GM12878 (cell line): ENCODE data around the gene LPIN1. TPM values are rescaled to one million over a fixed set of nuclear protein-coding genes. Genes with fewer than 3 reads are reported as not detected.
"Not testable (repeated sequence)": the region's sequence is repeated elsewhere in the genome, so short reads cannot be mapped to it uniquely, and the experiment has no call there.

Experiments
- ATAC-seq: fragments of 200-7000 bp; cut with Tn5 transposase; 3 replicates; pipeline ENCODE4 v1.9.1; 2020; ENCODE audit warnings: mild to moderate bottlenecking, moderate library complexity
- BruUV-seq: library from RNA; stranded (reverse); fragments of 400-500 nt; replicated peaks from 2 replicates; lab custom pipeline; 2021; lab: Mats Ljungman, UMichigan
- CTCF ChIA-PET: fragments of 300-600 bp; sonication (Branson Sonifier 250); formaldehyde crosslinking; extraction: SDS; loops from one replicate; lab custom pipeline; 2021; ENCODE audit warnings: inconsistent platforms; lab: Yijun Ruan, JAX
- POLR2A ChIA-PET: fragments of 350-600 bp; formaldehyde crosslinking; extraction: SDS; loops from one replicate; lab custom pipeline; 2021; ENCODE audit warnings: inconsistent platforms; lab: Charles Lee
- RAD21 ChIA-PET: fragments of 300-600 bp; sonication (Branson Sonifier 250); formaldehyde crosslinking; loops from one replicate; lab custom pipeline; 2023; ENCODE audit warnings: antibody characterized with exemption; ENCODE audit not compliant: unreplicated experiment; lab: Charles Lee
- SMC1A ChIA-PET: fragments of 300-600 bp; sonication (Branson Sonifier 250); formaldehyde crosslinking; loops from one replicate; lab custom pipeline; 2023; ENCODE audit not compliant: unreplicated experiment, uncharacterized antibody; lab: Charles Lee
- DNase-seq: peaks from one replicate; pipeline ENCODE4 v3.0.0-alpha.2; 2011; ENCODE audit warnings: low read depth, low spot score
- FAIRE-seq: peaks from 3 replicates; lab custom pipeline; 2011; peaks lifted over from hg19 to GRCh38; lab: Jason Lieb, UNC
- H2AFZ ChIP-seq: 2 replicates; pipeline ENCODE4 v1.6.0; 2011; ENCODE audit warnings: low read depth, low read length, control low read depth; ENCODE audit not compliant: control insufficient read depth
- H3K27ac ChIP-seq: 2 replicates; pipeline ENCODE4 v1.5.1; 2011; ENCODE audit warnings: control low read depth; ENCODE audit not compliant: control insufficient read depth, insufficient read depth
- H3K27me3 ChIP-seq, 2 experiments: replicated peaks in 1 of 2; 2 replicates each; pipeline versions ENCODE4 v1.6.0 to v1.6.1; 2011; ENCODE audit warnings: low read length in 1 of 2; ENCODE audit not compliant: control insufficient read depth in 2 of 2, insufficient read depth in 2 of 2
- H3K36me3 ChIP-seq, 2 experiments: 2 replicates each; pipeline ENCODE4 v1.5.1; 2011; ENCODE audit warnings: low read length in 1 of 2; ENCODE audit not compliant: control insufficient read depth in 2 of 2, insufficient read depth in 2 of 2
- H3K4me1 ChIP-seq: 2 replicates; pipeline ENCODE4 v1.6.1; 2011; ENCODE audit warnings: mild to moderate bottlenecking, low read length, moderate library complexity, mixed read lengths; ENCODE audit not compliant: control insufficient read depth, insufficient read depth
- H3K4me2 ChIP-seq: 2 replicates; pipeline ENCODE4 v1.6.0; 2011; ENCODE audit warnings: control low read depth; ENCODE audit not compliant: control insufficient read depth, insufficient read depth
- H3K4me3 ChIP-seq: fragments of 200-600 bp; sonication (generic); 2 replicates; pipeline ENCODE4 v1.5.1; 2016
- H3K79me2 ChIP-seq: 2 replicates; pipeline ENCODE4 v1.6.0; 2011; ENCODE audit warnings: low read length; ENCODE audit not compliant: control insufficient read depth, insufficient read depth
- H3K9ac ChIP-seq: 2 replicates; pipeline ENCODE4 v1.8.0; 2011; ENCODE audit warnings: low read length, control low read depth, mixed read lengths; ENCODE audit not compliant: control insufficient read depth, insufficient read depth
- H3K9me3 ChIP-seq: replicated peaks from 3 replicates; pipeline ENCODE4 v1.5.1; 2011; ENCODE audit warnings: mild to moderate bottlenecking, low read length; ENCODE audit not compliant: control insufficient read depth, insufficient read depth
- H4K20me1 ChIP-seq: 2 replicates; pipeline ENCODE4 v1.6.0; 2011; ENCODE audit not compliant: control insufficient read depth, insufficient read depth
- EP300 ChIP-seq, 2 experiments: fragments of 150-350 bp in 1 of 2; IDR thresholded peaks; 2 replicates each; pipeline ENCODE4 v1.6.1; 2011 to 2012; ENCODE audit warnings: low read depth in 2 of 2, low read length in 2 of 2, borderline replicate concordance in 1 of 2, improper control_type of control experiment in 1 of 2, inconsistent platforms in 1 of 2; ENCODE audit not compliant: control insufficient read depth in 1 of 2
- GATAD2B ChIP-seq: fragments of 450-650 bp; conservative IDR thresholded peaks from 2 replicates; pipeline ENCODE4 v1.6.1; 2017; ENCODE audit warnings: low read depth, mild to moderate bottlenecking, moderate library complexity
- MEF2A ChIP-seq: IDR thresholded peaks from 2 replicates; pipeline ENCODE4 v1.6.1; 2011; ENCODE audit warnings: low read depth, mild to moderate bottlenecking, low read length, moderate library complexity; ENCODE audit not compliant: insufficient read depth
- MYB ChIP-seq: fragments of 150-350 bp; IDR thresholded peaks from 2 replicates; pipeline ENCODE4 v1.6.1; 2014; ENCODE audit warnings: mild to moderate bottlenecking, low read depth, low read length, borderline replicate concordance
- PML ChIP-seq: IDR thresholded peaks from 2 replicates; pipeline ENCODE4 v1.6.1; 2012; ENCODE audit warnings: low read length, inconsistent platforms
- RELB ChIP-seq: fragments of 450-650 bp; IDR thresholded peaks from 2 replicates; pipeline ENCODE4 v1.6.1; 2017; ENCODE audit warnings: low read depth, mild to moderate bottlenecking, moderate library complexity
- ZBED1 ChIP-seq: IDR thresholded peaks from 2 replicates; pipeline ENCODE4 v1.6.1; 2016; ENCODE audit warnings: borderline replicate concordance
- WGBS: methylation state at CpG from one replicate; pipeline ENCODE4 v1.1.6; 2016; ENCODE audit warnings: low lambda C conversion rate; ENCODE audit not compliant: insufficient replicate concordance, insufficient coverage; ENCODE audit errors: missing lambda C conversion rate; 5-methylcytosine and 5-hydroxymethylcytosine counted together
- in situ Hi-C: fragments of 300-500 bp; cut with MboI; formaldehyde crosslinking; loops from 9 replicates; pipeline ENCODE4 v1.14.3; 2018; ENCODE audit warnings: mixed read lengths
- intact Hi-C: fragments of 100-400 bp; cut with micrococcal nuclease; formaldehyde crosslinking; loops from one replicate; pipeline ENCODE4 v1.14.2; 2022; ENCODE audit not compliant: unreplicated experiment
- polyA plus RNA-seq, 11 experiments: library from polyadenylated mRNA; depleted of rRNA in 4 of 11; unstranded in 6 of 11; stranded (reverse) in 5 of 11; fragments of >200 nt; fragmentation: Nextera tagmentation in 4 of 11; fragmentation: Illumina TruSeq in 1 of 11; extraction: Ambion mirVana in 4 of 11; extraction: Trizol in 1 of 11; gene quantifications; 1 replicate in 1 of 11; 2 replicates in 10 of 11; pipeline versions ENCODE4 v1.2.1 to v1.2.3, GENCODE V29; 2011 to 2016; ENCODE audit warnings: inconsistent platforms in 2 of 11, missing spikeins in 2 of 11, low read depth in 1 of 11
- total RNA-seq, 4 experiments: library from RNA; depleted of rRNA in 3 of 4; stranded (reverse); fragments of >200 nt in 3 of 4; fragmentation: Illumina TruSeq in 1 of 4; extraction: Trizol in 1 of 4; gene quantifications; 2 replicates each; pipeline versions ENCODE4 v1.2.1 to v1.2.3, GENCODE V29; 2013 to 2021

The LPIN1 gene
- total and polyA plus RNA-seq, 10 of the 15 experiments (the other 5 are each of a cell fraction or from before 2014, with no cell fraction given): 18.8 to 82.5 (median 50.3) TPM

- no peak for TF ChIP-seq MYB
- TF ChIP-seq GATAD2B: no peak
- TF ChIP-seq EP300 (IDR thresholded peaks at IDR 0.05; ENCODE audit: borderline replicate concordance in 1 of 2, control insufficient read depth in 1 of 2, low read depth in 2 of 2, low read length in 2 of 2): no peak
- no peak for TF ChIP-seq RELB
- no peak for TF ChIP-seq ZBED1
- no peak for TF ChIP-seq MEF2A
- TF ChIP-seq PML: no peak
Observed at GRCh38 chr2:11729362-11730212, 16.8 kb upstream of the LPIN1 start (continued).

GRCh38 chr2:11731214-11731984, 15.0 kb upstream of the LPIN1 start:
- H3K9me3 ChIP-seq, DNase-seq, H3K79me2 ChIP-seq, H3K36me3 ChIP-seq, H3K4me1 ChIP-seq, H3K4me3 ChIP-seq, ATAC-seq, RAD21 ChIA-PET, POLR2A ChIA-PET, H3K27me3 ChIP-seq, H4K20me1 ChIP-seq, H3K9ac ChIP-seq, H3K27ac ChIP-seq, FAIRE-seq, BruUV-seq, intact Hi-C loops, in situ Hi-C loops, H3K4me2 ChIP-seq, H2AFZ ChIP-seq: not testable (repeated sequence)
- CTCF ChIA-PET: interaction anchor here (1.1 to 28.9 kb wide), 3 partner anchors 38 to 50 kb away, joined by 3 to 684 read pairs (median 14); no protein-coding TSS in a partner anchor
- WGBS: 18% methylated on average over 4 of the region's 4 CpGs
- SMC1A ChIA-PET: interaction anchor here (1.0 to 1.5 kb wide), 2 partner anchors 13 to 38 kb away, joined by 3 to 4 read pairs; no protein-coding TSS in a partner anchor
